Stimulated activated CD4-positive, alpha-beta T cell treated with anti-CD3 and anti-CD28 coated beads, Interleukin-2, amount 100 ng/mL, for 4 hours (primary cell): Measurements from ENCODE around the gene TNFAIP6.

Experiments used
- DNase-seq: peaks from one replicate; pipeline ENCODE4 v3.0.0-alpha.2; 2020; ENCODE audit warnings: low read depth

TNFAIP6 gene

DNA sequence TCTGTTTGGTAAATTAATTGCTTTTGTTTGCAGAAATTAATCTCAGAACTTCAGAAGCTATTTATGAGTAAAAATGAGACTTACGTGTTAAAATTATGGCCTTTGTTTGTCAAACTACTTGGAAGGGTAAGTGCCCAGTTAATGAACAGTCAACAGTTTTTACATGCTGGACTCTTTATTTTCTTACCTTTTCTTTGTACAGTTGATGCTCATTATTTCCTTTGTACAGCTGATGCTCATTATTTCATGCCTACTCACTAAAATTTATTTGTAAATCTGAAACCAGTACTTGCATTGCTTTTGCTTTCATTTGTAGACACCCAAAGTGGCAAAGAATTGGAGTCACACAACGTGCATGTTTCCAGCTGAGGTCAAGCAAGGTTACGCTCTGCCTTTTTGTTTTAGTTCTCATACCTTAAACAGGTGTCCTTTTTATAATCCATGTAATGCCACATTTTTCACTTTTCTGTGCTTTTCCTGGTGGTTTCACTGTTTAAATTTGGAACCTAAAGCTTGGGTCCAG, 65.6 kb downstream of the TNFAIP6 start:
- DNase-seq = no peak

DNA sequence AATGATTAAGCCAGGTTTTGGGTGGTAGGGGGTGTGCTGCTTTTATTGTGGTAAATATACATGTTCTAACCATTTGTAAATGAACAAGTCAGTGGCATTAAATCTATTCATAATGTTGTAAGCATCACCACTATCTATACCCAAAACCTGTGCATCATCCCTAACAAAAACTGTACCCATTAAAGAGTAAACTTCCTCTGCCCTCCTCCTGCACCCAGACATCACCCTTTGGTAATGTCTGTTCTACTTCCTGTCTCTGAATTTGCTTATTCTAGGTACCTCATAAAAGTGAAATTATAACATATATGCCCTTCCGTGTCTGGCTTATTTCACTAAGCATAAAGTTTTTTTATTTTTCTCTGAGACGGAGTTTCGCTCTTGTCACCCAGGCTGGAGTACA, 66.4 kb downstream of the TNFAIP6 start:
- no peak for DNase-seq
